Upper lobe of left lung (tissue), 6 donors: ENCODE results near the gene TXNIP. TPM values are rescaled to one million over a fixed set of nuclear protein-coding genes. Genes with fewer than 3 reads are reported as not detected.
A peak's percentile ranks its signal among the peaks of the same experiment; 100 is the strongest.

Source experiments
- ATAC-seq, 2 donors: fragments of 200-7000 bp; cut with Tn5 transposase; one replicate each; pipeline ENCODE4 v1.9.1; 2022; ENCODE audit warnings: mild to moderate bottlenecking in 2 of 2, moderate library complexity in 2 of 2; ENCODE audit not compliant: low FRiP score in 2 of 2
- DNase-seq, 2 donors: peaks; one replicate each; pipeline ENCODE4 v3.0.0-alpha.2; 2019 to 2020
- H3K27ac ChIP-seq, 4 donors: fragments of 200-600 bp; sonication (generic); one replicate each; pipeline ENCODE4 v1.5.1; 2016 to 2019
- H3K27me3 ChIP-seq, 4 donors: fragments of 200-600 bp; sonication (generic); one replicate each; pipeline ENCODE4 v1.5.1; 2017 to 2019
- H3K36me3 ChIP-seq, 4 donors: fragments of 200-600 bp; sonication (generic); one replicate each; pipeline ENCODE4 v1.5.1; 2016 to 2019
- H3K4me1 ChIP-seq, 4 donors: fragments of 200-600 bp; sonication (generic); one replicate each; pipeline ENCODE4 v1.5.1; 2018 to 2019
- H3K4me3 ChIP-seq, 4 donors: fragments of 200-600 bp; sonication (generic); one replicate each; pipeline ENCODE4 v1.5.1; 2017 to 2019; ENCODE audit warnings: mild to moderate bottlenecking in 2 of 4, moderate library complexity in 1 of 4
- H3K9me3 ChIP-seq, 4 donors: fragments of 200-600 bp; sonication (generic); one replicate each; pipeline ENCODE4 v1.5.1; 2018 to 2019
- CTCF ChIP-seq, 6 experiments: fragments of 450-650 bp in 4 of 6; fragments of 200-600 bp in 2 of 6; sonication (generic) in 2 of 6; IDR thresholded peaks; one replicate each; pipeline ENCODE4 v1.5.1; 2016 to 2019; ENCODE audit warnings: antibody characterized with exemption in 6 of 6
- EP300 ChIP-seq, 4 donors: sonication (generic); formaldehyde crosslinking; IDR thresholded peaks; one replicate each; pipeline ENCODE4 v1.5.1; 2017; ENCODE audit warnings: antibody characterized with exemption in 4 of 4, control low read depth in 2 of 4
- POLR2A ChIP-seq, 4 donors: fragments of 450-650 bp; IDR thresholded peaks; one replicate each; pipeline ENCODE4 v1.5.1; 2016 to 2017; ENCODE audit warnings: antibody characterized with exemption in 4 of 4, mild to moderate bottlenecking in 2 of 4
- POLR2AphosphoS5 ChIP-seq, 2 donors: sonication (generic); formaldehyde crosslinking; IDR thresholded peaks; one replicate each; pipeline ENCODE4 v1.5.1; 2017; ENCODE audit warnings: antibody characterized with exemption in 2 of 2
- WGBS, 2 donors: methylation state at CpG; one replicate each; pipeline ENCODE4 v1.1.5; 2017 to 2018; 5-methylcytosine and 5-hydroxymethylcytosine counted together
- total RNA-seq, 6 donors: library from RNA; depleted of rRNA in 4 of 6; stranded (reverse); fragments of >200 nt in 4 of 6; gene quantifications; one replicate each; pipeline versions ENCODE4 v1.1.0 to v1.2.1, GENCODE V29; 2016 to 2021
- donor health status: DM: no; HTN: no; CAD: no; lungs with moderate emphysema.
- donor health status: DM: no; HTN: yes; CAD: no; lungs with severe emphysema.

The TXNIP gene
- total RNA-seq, 6 donors from 2014 or later = 703 to 1,481 (median 910) TPM

- Histone ChIP-seq H3K4me1 (peaks cover 40 to 54% (median 47%) of the 10 kb centered on the region in 4 donors), H3K27ac (peak within 1 kb of the TSS; percentile 78 to 93 (median 91))
- WGBS, 2 donors = 0% methylated on average over 27 to 37 of the region's 37 CpGs
Observed at GRCh38 chr1:145964328-145965118, 31.9 kb downstream of the TXNIP start, which contains the start of the genes ANKRD34A and POLR3GL. Gene ANKRD34A (minus strand): TSS chr1:145964575. CDS start chr1:145961759, 2,816 bp downstream. Gene POLR3GL (plus strand): TSS chr1:145964690. CDS start chr1:145974866, 10,176 bp downstream.

GRCh38 chr1:145963265-145964019 is 32.9 kb downstream of the TXNIP start:
- peaks cover 0 to 3% (median 0%) of the 10 kb centered on the region in 4 donors for H3K9me3 ChIP-seq
- WGBS, 2 donors = 53 to 55% methylated on average over 5 of the region's 5 CpGs
- H3K27ac ChIP-seq = peak overlapping the region; percentile 78 to 93 (median 91)
- no peaks in the 10 kb centered on the region for H3K36me3 ChIP-seq
- no peaks in the 10 kb centered on the region for H3K27me3 ChIP-seq
- H3K4me1 ChIP-seq = peaks cover 43 to 60% (median 49%) of the 10 kb centered on the region in 4 donors
- peak overlapping the region in 2 of 4 donors; percentile 59 to 65 for H3K4me3 ChIP-seq
- TF ChIP-seq EP300 (IDR thresholded peaks at IDR 0.05) (no peak), POLR2A (IDR thresholded peaks at IDR 0.05) (no peak), POLR2AphosphoS5 (IDR thresholded peaks at IDR 0.05) (no peak), CTCF (IDR thresholded peaks at IDR 0.05) (no peak)
- DNase-seq = no peak
- no peak for ATAC-seq

More at GRCh38 chr1:145964328-145965118, 31.9 kb downstream of the TXNIP start, which contains the start of the genes ANKRD34A and POLR3GL:
- peak in 1 of 2 donors; percentile 99 for DNase-seq
- H3K27me3 ChIP-seq = no peaks in the 10 kb centered on the region
- H3K4me3 ChIP-seq = peak within 1 kb of the TSS; percentile 37 to 65 (median 55)
- ATAC-seq = peak; percentile 95 to 97
- H3K9me3 ChIP-seq = peaks cover 0 to 3% (median 0%) of the 10 kb centered on the region in 4 donors
- TF ChIP-seq EP300 (IDR thresholded peaks at IDR 0.05) (no peak), POLR2AphosphoS5 (IDR thresholded peaks at IDR 0.05) (peak; percentile 86 to 97), POLR2A (IDR thresholded peaks at IDR 0.05) (peak; percentile 1 to 98 (median 84)), CTCF (IDR thresholded peaks at IDR 0.05) (peak in 1 of 6 experiments; percentile 17)
- H3K36me3 ChIP-seq = no peaks in the 10 kb centered on the region

- no peak for TF ChIP-seq CTCF (IDR thresholded peaks at IDR 0.05)
- no peak for TF ChIP-seq EP300 (IDR thresholded peaks at IDR 0.05)
- no peaks in the 10 kb centered on the region for H3K27me3 ChIP-seq
- H3K27ac ChIP-seq = peak overlapping the region; percentile 20 to 92 (median 78)
- WGBS, 2 donors = 6 to 16% methylated on average over 18 to 20 of the region's 36 CpGs
- H3K9me3 ChIP-seq = peaks cover 0 to 2% (median 0%) of the 10 kb centered on the region in 4 donors
- no peaks in the 10 kb centered on the region for H3K36me3 ChIP-seq
- no peak for ATAC-seq
- peak overlapping the region; percentile 41 to 66 (median 62) for H3K4me3 ChIP-seq
- DNase-seq = peak; percentile 53 to 85
- H3K4me1 ChIP-seq = peaks cover 47 to 70% (median 51%) of the 10 kb centered on the region in 4 donors
Observed at GRCh38 chr1:145962157-145963102, 33.9 kb downstream of the TXNIP start.
